Stomach (tissue), 4 donors: Measurements from ENCODE around the gene LGALS12.

Experiments used
- EP300 ChIP-seq: sonication (generic); formaldehyde crosslinking; IDR thresholded peaks from one replicate; pipeline ENCODE4 v1.6.1; 2017; ENCODE audit warnings: antibody characterized with exemption
- POLR2A ChIP-seq, 4 donors: fragments of 450-650 bp; IDR thresholded peaks; one replicate each; pipeline ENCODE4 v1.6.1; 2016; ENCODE audit warnings: antibody characterized with exemption in 4 of 4, control low read depth in 2 of 4, mild to moderate bottlenecking in 1 of 4, moderate library complexity in 1 of 4
- POLR2AphosphoS5 ChIP-seq, 3 donors: sonication (generic); formaldehyde crosslinking; IDR thresholded peaks; one replicate each; pipeline ENCODE4 v1.6.1; 2016; ENCODE audit warnings: antibody characterized with exemption in 3 of 3
- TF ChIP-seq, protein P1 (sequence below), 7 experiments: fragments of 450-650 bp in 4 of 7; fragments of 200-600 bp in 3 of 7; sonication (generic) in 3 of 7; IDR thresholded peaks; one replicate each; pipeline ENCODE4 v1.5.1; 2016 to 2019; ENCODE audit warnings: antibody characterized with exemption in 7 of 7, control low read depth in 2 of 7, mild to moderate bottlenecking in 1 of 7

DNA sequence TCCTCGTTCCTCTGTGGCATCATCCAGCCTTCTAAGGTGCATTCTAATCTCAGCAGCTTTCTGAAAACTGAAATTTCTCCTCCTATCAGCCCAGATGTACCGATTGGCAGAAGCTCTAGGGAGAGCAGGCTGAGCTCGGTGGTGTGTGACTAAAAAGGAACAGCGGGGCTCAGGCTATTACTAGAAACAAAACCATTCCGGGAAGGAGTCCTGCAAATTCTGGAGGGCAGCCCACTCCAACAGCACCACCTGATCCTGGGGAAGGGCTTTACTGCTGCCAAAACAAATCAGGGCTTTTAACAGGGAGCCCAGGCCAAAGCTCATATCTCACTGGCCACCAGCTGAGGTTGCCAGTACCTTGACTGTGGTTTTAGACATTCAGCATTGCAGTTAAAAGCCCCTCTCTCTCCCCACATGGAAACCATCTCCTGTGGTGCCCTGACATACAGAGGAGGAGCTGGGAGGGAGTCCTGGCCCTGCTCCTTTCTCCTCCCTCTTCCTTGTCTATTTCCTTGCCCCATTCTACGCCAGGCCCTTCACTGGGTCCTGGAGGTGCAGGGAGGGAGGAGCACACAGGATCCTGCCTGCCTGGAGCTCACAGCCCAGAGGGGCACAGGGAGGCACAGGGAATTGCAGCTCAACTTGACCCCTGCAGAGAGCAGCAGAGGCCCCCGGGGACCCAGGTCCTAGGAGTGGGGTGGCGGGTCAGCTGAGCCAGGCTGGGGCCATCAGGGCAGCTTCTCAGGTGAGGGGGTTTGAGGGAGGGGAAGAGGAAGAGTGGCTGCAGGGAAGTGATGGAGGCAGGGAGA lies 31.6 kb downstream of the LGALS12 start:
- TF ChIP-seq, protein P1, sequence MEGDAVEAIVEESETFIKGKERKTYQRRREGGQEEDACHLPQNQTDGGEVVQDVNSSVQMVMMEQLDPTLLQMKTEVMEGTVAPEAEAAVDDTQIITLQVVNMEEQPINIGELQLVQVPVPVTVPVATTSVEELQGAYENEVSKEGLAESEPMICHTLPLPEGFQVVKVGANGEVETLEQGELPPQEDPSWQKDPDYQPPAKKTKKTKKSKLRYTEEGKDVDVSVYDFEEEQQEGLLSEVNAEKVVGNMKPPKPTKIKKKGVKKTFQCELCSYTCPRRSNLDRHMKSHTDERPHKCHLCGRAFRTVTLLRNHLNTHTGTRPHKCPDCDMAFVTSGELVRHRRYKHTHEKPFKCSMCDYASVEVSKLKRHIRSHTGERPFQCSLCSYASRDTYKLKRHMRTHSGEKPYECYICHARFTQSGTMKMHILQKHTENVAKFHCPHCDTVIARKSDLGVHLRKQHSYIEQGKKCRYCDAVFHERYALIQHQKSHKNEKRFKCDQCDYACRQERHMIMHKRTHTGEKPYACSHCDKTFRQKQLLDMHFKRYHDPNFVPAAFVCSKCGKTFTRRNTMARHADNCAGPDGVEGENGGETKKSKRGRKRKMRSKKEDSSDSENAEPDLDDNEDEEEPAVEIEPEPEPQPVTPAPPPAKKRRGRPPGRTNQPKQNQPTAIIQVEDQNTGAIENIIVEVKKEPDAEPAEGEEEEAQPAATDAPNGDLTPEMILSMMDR (IDR thresholded peaks at IDR 0.05), result no peak
- peak; percentile 49 to 76 (median 65) for TF ChIP-seq POLR2AphosphoS5 (IDR thresholded peaks at IDR 0.05)
- no peak for TF ChIP-seq POLR2A (IDR thresholded peaks at IDR 0.05)
- TF ChIP-seq EP300, result no peak
